H1 (cell line): Measurements from ENCODE around the gene HSPA4L. TPM values are rescaled to one million over a fixed set of nuclear protein-coding genes. Genes with fewer than 3 reads are reported as not detected.
A peak's percentile ranks its signal among the peaks of the same experiment; 100 is the strongest.

Experiments used
- ATF2 ChIP-seq: IDR thresholded peaks from 2 replicates; pipeline ENCODE4 v1.6.1; 2012; ENCODE audit warnings: low read length, inconsistent platforms
- CEBPB ChIP-seq: IDR thresholded peaks from 2 replicates; pipeline ENCODE4 v1.6.1; 2012; ENCODE audit warnings: low read depth, low read length
- CHD1 ChIP-seq: IDR thresholded peaks from 2 replicates; pipeline ENCODE4 v1.6.1; 2012; ENCODE audit warnings: low read depth, low read length, improper control_type of control experiment
- FOSL1 ChIP-seq: IDR thresholded peaks from 2 replicates; pipeline ENCODE4 v1.6.1; 2011; ENCODE audit warnings: mild to moderate bottlenecking, low read depth, low read length, moderate library complexity; ENCODE audit not compliant: insufficient read depth
- PHF8 ChIP-seq: fragments of 200-600 bp; sonication (generic); conservative IDR thresholded peaks from 2 replicates; pipeline ENCODE4 v1.7.1; 2012; ENCODE audit warnings: low read depth, mild to moderate bottlenecking, inconsistent platforms, low read length, moderate library complexity
- SP1 ChIP-seq: IDR thresholded peaks from 2 replicates; pipeline ENCODE4 v1.6.1; 2011; ENCODE audit warnings: low read depth, low read length
- SP4 ChIP-seq: IDR thresholded peaks from 2 replicates; pipeline ENCODE4 v1.6.1; 2012; ENCODE audit warnings: low read length, inconsistent platforms
- SRF ChIP-seq: IDR thresholded peaks from 2 replicates; pipeline ENCODE4 v1.6.1; 2011; ENCODE audit warnings: mild to moderate bottlenecking, low read depth, low read length, moderate library complexity
- polyA plus RNA-seq, 7 experiments: library from polyadenylated mRNA; depleted of rRNA in 3 of 7; stranded (reverse) in 5 of 7; unstranded in 2 of 7; fragments of >200 nt in 5 of 7; fragments of 200-250 nt in 2 of 7; gene quantifications; 1 replicate in 5 of 7; 2 replicates in 1 of 7; 4 replicates in 1 of 7; pipeline versions ENCODE4 v1.2.1 to v1.2.3, GENCODE V29; 2011 to 2013; ENCODE audit warnings: missing spikeins in 2 of 7, mixed read lengths in 2 of 7
- total RNA-seq: library from RNA; stranded (reverse); fragmentation: NEBNext Ultra II Directional; extraction: Animal tissue kit (Norgen Biotek cat#: 25700); gene quantifications from 2 replicates; pipeline ENCODE4 v1.2.1, GENCODE V29; 2021

HSPA4L gene
- total and polyA plus RNA-seq, 2 of the 8 experiments (the other 6 are each of a cell fraction or from before 2014, with no cell fraction given) = 0.65 to 4.7 TPM

GRCh38 chr4:127782275-127783025 is at the start of gene HSPA4L (continued):
- TF ChIP-seq ATF2 (no peak), PHF8 (peak; percentile 54; the same call in 1 of the 2 replicates), FOSL1 (no peak), SP4 (no peak), CHD1 (no peak), SP1 (no peak), CEBPB (no peak), SRF (no peak)
